ENCODE data around the gene STMP1. TPM values are rescaled to one million over a fixed set of nuclear protein-coding genes. Genes with fewer than 3 reads are reported as not detected.
A peak's percentile ranks its signal among the peaks of the same experiment; 100 is the strongest.
"Not testable (repeated sequence)": the region's sequence is repeated elsewhere in the genome, so short reads cannot be mapped to it uniquely, and the experiment has no call there.

STMP1 gene
- polyA plus RNA-seq, 1 donor = 46.7 TPM

- no peaks in the 10 kb centered on the region for H3K27me3 ChIP-seq (ENCODE audit: control insufficient read depth, insufficient read depth, low read length)
- DNase-seq = peak; percentile 57 to 81
- no CpG with 5 or more reads among the region's 14 CpGs for WGBS (ENCODE audit: insufficient coverage, low lambda C conversion rate)
- no peaks in the 10 kb centered on the region for H3K36me3 ChIP-seq (ENCODE audit: control insufficient read depth, insufficient read depth, low read length)
- peak overlapping the region; percentile 86 for H3K27ac ChIP-seq (ENCODE audit: low read length)
- peak overlapping the region; percentile 83 for H3K4me3 ChIP-seq (ENCODE audit: low read length)
- peaks cover 9% of the 10 kb centered on the region for H3K4me1 ChIP-seq (ENCODE audit: control insufficient read depth, insufficient read depth, low read length)
- H3K9me3 ChIP-seq (ENCODE audit: control insufficient read depth, low read depth, low read length) = no peaks in the 10 kb centered on the region
Measured at GRCh38 chr7:135661311-135662122, 797 bp upstream of the STMP1 start.

- no peaks in the 10 kb centered on the region for H3K27me3 ChIP-seq (ENCODE audit: control insufficient read depth, insufficient read depth, low read length)
- H3K4me3 ChIP-seq (ENCODE audit: low read length) = peak overlapping the region; percentile 83
- peaks cover 9% of the 10 kb centered on the region for H3K4me1 ChIP-seq (ENCODE audit: control insufficient read depth, insufficient read depth, low read length)
- WGBS (ENCODE audit: insufficient coverage, low lambda C conversion rate) = no CpG with 5 or more reads among the region's 17 CpGs
- H3K9me3 ChIP-seq (ENCODE audit: control insufficient read depth, low read depth, low read length) = no peaks in the 10 kb centered on the region
- no peaks in the 10 kb centered on the region for H3K36me3 ChIP-seq (ENCODE audit: control insufficient read depth, insufficient read depth, low read length)
- H3K27ac ChIP-seq (ENCODE audit: low read length) = peak overlapping the region; percentile 86
- DNase-seq = no peak
Measured at GRCh38 chr7:135662123-135662372, 266 bp upstream of the STMP1 start.

GRCh38 chr7:135664046-135664589 is 1.8 kb downstream of the STMP1 start:
- Histone ChIP-seq H3K4me3 (ENCODE audit: low read length) (no peak overlapping the region), H3K36me3 (ENCODE audit: control insufficient read depth, insufficient read depth, low read length) (no peaks in the 10 kb centered on the region), H3K27me3 (ENCODE audit: control insufficient read depth, insufficient read depth, low read length) (no peaks in the 10 kb centered on the region), H3K9me3 (ENCODE audit: control insufficient read depth, low read depth, low read length) (no peaks in the 10 kb centered on the region), H3K4me1 (ENCODE audit: control insufficient read depth, insufficient read depth, low read length) (peaks cover 9% of the 10 kb centered on the region), H3K27ac (ENCODE audit: low read length) (no peak overlapping the region)
- peak in 1 of 2 donors; percentile 29 for DNase-seq
- WGBS (ENCODE audit: insufficient coverage, low lambda C conversion rate) = no CpG with 5 or more reads among the region's 3 CpGs

- no peak overlapping the region for H3K27ac ChIP-seq (ENCODE audit: low read length)
- no peaks in the 10 kb centered on the region for H3K36me3 ChIP-seq (ENCODE audit: control insufficient read depth, insufficient read depth, low read length)
- no peaks in the 10 kb centered on the region for H3K27me3 ChIP-seq (ENCODE audit: control insufficient read depth, insufficient read depth, low read length)
- peaks cover 9% of the 10 kb centered on the region for H3K4me1 ChIP-seq (ENCODE audit: control insufficient read depth, insufficient read depth, low read length)
- no peak for DNase-seq
- 93% methylated on average over 2 of the region's 3 CpGs for WGBS (ENCODE audit: insufficient coverage, low lambda C conversion rate)
- no peak overlapping the region for H3K4me3 ChIP-seq (ENCODE audit: low read length)
- H3K9me3 ChIP-seq (ENCODE audit: control insufficient read depth, low read depth, low read length) = no peaks in the 10 kb centered on the region
Measured at GRCh38 chr7:135665042-135665441, 2.7 kb downstream of the STMP1 start.

GRCh38 chr7:135666156-135666555 is 3.8 kb downstream of the STMP1 start:
- WGBS (ENCODE audit: insufficient coverage, low lambda C conversion rate) = no CpG with 5 or more reads among the region's 11 CpGs
- H3K4me3 ChIP-seq (ENCODE audit: low read length) = no peak overlapping the region
- H3K4me1 ChIP-seq (ENCODE audit: control insufficient read depth, insufficient read depth, low read length) = peaks cover 9% of the 10 kb centered on the region

GRCh38 chr7:135666846-135667245 is 4.5 kb downstream of the STMP1 start:
- H3K4me3 ChIP-seq (ENCODE audit: low read length) = no peak overlapping the region
- no peak overlapping the region for H3K27ac ChIP-seq (ENCODE audit: low read length)
- no peaks in the 10 kb centered on the region for H3K36me3 ChIP-seq (ENCODE audit: control insufficient read depth, insufficient read depth, low read length)
- 89% methylated on average over 3 of the region's 6 CpGs for WGBS (ENCODE audit: insufficient coverage, low lambda C conversion rate)
- H3K4me1 ChIP-seq (ENCODE audit: control insufficient read depth, insufficient read depth, low read length) = peaks cover 3% of the 10 kb centered on the region
- H3K27me3 ChIP-seq (ENCODE audit: control insufficient read depth, insufficient read depth, low read length) = no peaks in the 10 kb centered on the region
- no peak for DNase-seq
- H3K9me3 ChIP-seq (ENCODE audit: control insufficient read depth, low read depth, low read length) = no peaks in the 10 kb centered on the region

More at GRCh38 chr7:135666156-135666555, 3.8 kb downstream of the STMP1 start:
- Histone ChIP-seq H3K27ac (ENCODE audit: low read length) (no peak overlapping the region), H3K27me3 (ENCODE audit: control insufficient read depth, insufficient read depth, low read length) (no peaks in the 10 kb centered on the region), H3K9me3 (ENCODE audit: control insufficient read depth, low read depth, low read length) (no peaks in the 10 kb centered on the region), H3K36me3 (ENCODE audit: control insufficient read depth, insufficient read depth, low read length) (no peaks in the 10 kb centered on the region)
- DNase-seq = no peak

- no CpG with 5 or more reads among the region's 1 CpG for WGBS (ENCODE audit: insufficient coverage, low lambda C conversion rate)
- not testable (repeated sequence) for H3K4me3 ChIP-seq (ENCODE audit: low read length); H3K9me3 ChIP-seq (ENCODE audit: control insufficient read depth, low read depth, low read length); H3K27ac ChIP-seq (ENCODE audit: low read length); H3K4me1 ChIP-seq (ENCODE audit: control insufficient read depth, insufficient read depth, low read length); H3K36me3 ChIP-seq (ENCODE audit: control insufficient read depth, insufficient read depth, low read length); DNase-seq; H3K27me3 ChIP-seq (ENCODE audit: control insufficient read depth, insufficient read depth, low read length)
Measured at GRCh38 chr7:135667626-135668025, 5.3 kb downstream of the STMP1 start.

- H3K36me3 ChIP-seq (ENCODE audit: control insufficient read depth, insufficient read depth, low read length); H3K27me3 ChIP-seq (ENCODE audit: control insufficient read depth, insufficient read depth, low read length); DNase-seq; H3K4me1 ChIP-seq (ENCODE audit: control insufficient read depth, insufficient read depth, low read length); H3K27ac ChIP-seq (ENCODE audit: low read length); H3K9me3 ChIP-seq (ENCODE audit: control insufficient read depth, low read depth, low read length); H3K4me3 ChIP-seq (ENCODE audit: low read length): not testable (repeated sequence)
- 69% methylated on average over 3 of the region's 6 CpGs for WGBS (ENCODE audit: insufficient coverage, low lambda C conversion rate)
Measured at GRCh38 chr7:135668852-135669395, 6.6 kb downstream of the STMP1 start.

- H3K27ac ChIP-seq (ENCODE audit: low read length) = no peak overlapping the region
- no peaks in the 10 kb centered on the region for H3K4me1 ChIP-seq (ENCODE audit: control insufficient read depth, insufficient read depth, low read length)
- DNase-seq = no peak
- H3K36me3 ChIP-seq (ENCODE audit: control insufficient read depth, insufficient read depth, low read length) = peaks cover 4% of the 10 kb centered on the region
- 100% methylated on average over 1 of the region's 1 CpG for WGBS (ENCODE audit: insufficient coverage, low lambda C conversion rate)
- no peaks in the 10 kb centered on the region for H3K27me3 ChIP-seq (ENCODE audit: control insufficient read depth, insufficient read depth, low read length)
- no peaks in the 10 kb centered on the region for H3K9me3 ChIP-seq (ENCODE audit: control insufficient read depth, low read depth, low read length)
- H3K4me3 ChIP-seq (ENCODE audit: low read length) = no peak overlapping the region
Measured at GRCh38 chr7:135669774-135670173, 7.5 kb downstream of the STMP1 start.

GRCh38 chr7:135670179-135670578 is 7.9 kb downstream of the STMP1 start:
- Histone ChIP-seq H3K36me3 (ENCODE audit: control insufficient read depth, insufficient read depth, low read length) (peaks cover 5% of the 10 kb centered on the region), H3K4me1 (ENCODE audit: control insufficient read depth, insufficient read depth, low read length) (no peaks in the 10 kb centered on the region), H3K27me3 (ENCODE audit: control insufficient read depth, insufficient read depth, low read length) (no peaks in the 10 kb centered on the region), H3K4me3 (ENCODE audit: low read length) (no peak overlapping the region), H3K9me3 (ENCODE audit: control insufficient read depth, low read depth, low read length) (no peaks in the 10 kb centered on the region), H3K27ac (ENCODE audit: low read length) (no peak overlapping the region)
- DNase-seq = no peak
- 100% methylated on average over 1 of the region's 1 CpG for WGBS (ENCODE audit: insufficient coverage, low lambda C conversion rate)
